SJCRH30 (cell line): ENCODE results near the gene BLNK. TPM values are rescaled to one million over a fixed set of nuclear protein-coding genes. Genes with fewer than 3 reads are reported as not detected.

Source experiments
- DNase-seq, 2 experiments: peaks; one replicate each; pipeline ENCODE4 v3.0.0-alpha.2; 2015 to 2020
- H3K27ac ChIP-seq: fragments of 250-450 bp; sonication (Bioruptor Pico); 2 replicates; pipeline ENCODE4 v1.5.1; 2020; ENCODE audit warnings: mild to moderate bottlenecking, moderate library complexity
- H3K27me3 ChIP-seq: fragments of 250-450 bp; sonication (Bioruptor Pico); 2 replicates; pipeline ENCODE4 v1.5.1; 2020; ENCODE audit warnings: mild to moderate bottlenecking, moderate library complexity
- H3K36me3 ChIP-seq: fragments of 250-450 bp; sonication (Bioruptor Pico); 2 replicates; pipeline ENCODE4 v1.5.1; 2020; ENCODE audit warnings: mild to moderate bottlenecking, moderate library complexity
- H3K4me1 ChIP-seq: fragments of 250-450 bp; sonication (Bioruptor Pico); 2 replicates; pipeline ENCODE4 v1.5.1; 2020; ENCODE audit warnings: mild to moderate bottlenecking, moderate library complexity
- H3K4me3 ChIP-seq: fragments of 250-450 bp; sonication (Bioruptor Pico); 2 replicates; pipeline ENCODE4 v1.5.1; 2020; ENCODE audit warnings: mild to moderate bottlenecking, moderate library complexity
- H3K9me3 ChIP-seq: fragments of 250-450 bp; sonication (Bioruptor Pico); replicated peaks from 2 replicates; pipeline ENCODE4 v1.5.1; 2020; ENCODE audit warnings: mild to moderate bottlenecking, moderate library complexity
- total RNA-seq: library from RNA; depleted of rRNA; stranded (reverse); fragments of >200 nt; shearing (Covaris generic); gene quantifications from 2 replicates; pipeline ENCODE4 v1.2.3, GENCODE V29; 2014

Gene BLNK
- total RNA-seq, 1 experiment from 2014 or later = not detected

- no peak for DNase-seq
- Histone ChIP-seq H3K36me3 (no peaks in the 10 kb centered on the region), H3K4me3 (no peak overlapping the region), H3K4me1 (no peaks in the 10 kb centered on the region), H3K27ac (no peak overlapping the region), H3K27me3 (no peaks in the 10 kb centered on the region; the same call in 1 of the 2 replicates), H3K9me3 (no peaks in the 10 kb centered on the region)
Observed at GRCh38 chr10:96297486-96297885, 26.1 kb upstream of the BLNK start.

- no peaks in the 10 kb centered on the region for H3K36me3 ChIP-seq
- no peaks in the 10 kb centered on the region; the same call in 1 of the 2 replicates for H3K27me3 ChIP-seq
- H3K9me3 ChIP-seq = no peaks in the 10 kb centered on the region
Observed at GRCh38 chr10:96295475-96295874, 24.1 kb upstream of the BLNK start.

DNA sequence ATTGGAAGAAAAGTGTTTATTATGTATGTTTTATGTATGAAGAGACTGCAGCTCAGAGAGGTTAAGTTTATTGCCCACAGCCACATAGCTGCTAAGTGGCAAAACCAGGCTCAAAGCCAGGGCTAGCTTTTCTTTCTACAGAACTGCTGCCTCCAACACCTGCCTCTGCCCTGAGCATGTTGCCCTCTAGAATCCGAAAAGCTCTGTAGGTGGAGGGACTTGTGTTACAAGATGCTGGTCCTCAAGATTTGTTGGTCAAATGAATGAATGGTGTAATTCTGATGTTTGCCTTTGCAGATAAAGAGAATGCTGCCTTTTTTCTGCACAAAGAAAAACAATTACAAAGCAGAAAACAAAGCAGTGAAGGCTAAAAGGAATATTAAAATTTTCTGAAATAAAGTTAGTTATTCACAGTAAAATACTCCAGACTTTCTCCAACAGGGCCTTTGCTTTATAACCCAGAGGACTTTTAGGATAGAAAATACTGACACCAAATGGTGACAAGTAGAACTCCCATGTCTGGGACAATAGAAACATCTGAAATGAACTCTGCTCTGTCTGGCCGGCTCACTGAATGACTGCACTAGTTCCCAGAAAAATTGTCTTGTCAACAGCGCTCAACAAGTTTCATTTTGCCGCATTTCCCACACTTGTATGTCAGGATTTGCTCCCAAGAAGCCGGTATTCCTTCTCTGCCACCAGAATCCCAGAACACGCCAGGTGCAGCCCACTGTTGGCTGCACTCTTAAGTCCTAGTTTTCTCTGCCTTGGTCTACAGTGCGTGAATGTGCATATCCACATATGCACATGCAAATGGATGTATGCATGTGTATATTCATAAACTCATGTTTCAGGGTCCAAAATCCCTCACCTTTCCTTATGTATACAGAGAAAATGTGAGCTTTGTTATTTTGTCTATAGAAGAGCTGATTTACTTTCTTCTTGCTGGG is 21.9 kb upstream of the BLNK start:
- H3K9me3 ChIP-seq = no peaks in the 10 kb centered on the region
- H3K27ac ChIP-seq = no peak overlapping the region
- H3K4me1 ChIP-seq = no peaks in the 10 kb centered on the region
- peak in 1 of 2 experiments; percentile 38 for DNase-seq
- H3K27me3 ChIP-seq = no peaks in the 10 kb centered on the region
- H3K4me3 ChIP-seq = no peak overlapping the region
- H3K36me3 ChIP-seq = no peaks in the 10 kb centered on the region

More at GRCh38 chr10:96295475-96295874, 24.1 kb upstream of the BLNK start:
- Histone ChIP-seq H3K4me1 (no peaks in the 10 kb centered on the region), H3K27ac (no peak overlapping the region), H3K4me3 (no peak overlapping the region)
- DNase-seq = no peak

DNA sequence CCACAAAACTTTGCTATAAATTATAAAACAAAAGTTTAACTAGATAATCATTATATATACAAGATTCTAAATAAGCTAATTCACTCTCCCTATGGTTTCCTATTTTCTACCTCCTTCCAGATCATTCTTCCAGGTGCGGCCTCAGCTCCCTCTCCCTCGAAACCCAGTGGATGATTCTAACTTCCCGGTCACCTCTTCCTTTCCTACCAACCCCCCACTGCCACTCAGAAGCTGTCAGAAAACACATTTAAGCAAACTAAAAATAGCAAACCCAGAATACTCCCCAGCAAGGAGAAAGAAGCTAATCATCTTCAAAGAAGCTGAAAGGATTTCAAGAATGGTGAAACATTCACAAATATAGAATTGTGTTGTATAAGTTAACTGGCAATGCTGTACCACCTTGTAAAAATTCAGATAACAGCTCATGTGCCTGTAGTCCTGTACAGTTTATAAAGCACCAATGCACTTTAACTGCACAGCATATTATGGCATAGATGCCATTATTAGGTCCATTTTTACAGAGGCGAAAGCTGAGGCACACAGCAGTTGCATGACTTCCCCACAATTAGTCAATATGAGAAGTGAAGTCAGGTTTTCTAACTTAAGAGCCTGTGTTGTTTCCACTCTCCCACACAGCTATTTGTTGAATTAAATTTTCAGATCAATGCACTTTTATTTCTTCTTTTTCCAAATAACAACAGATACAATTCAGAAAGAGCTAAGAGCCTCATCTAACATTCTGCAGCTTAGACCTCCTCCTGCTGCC is 19.2 kb upstream of the BLNK start:
- DNase-seq = no peak

GRCh38 chr10:96289218-96289910 is 18.0 kb upstream of the BLNK start:
- Histone ChIP-seq H3K4me3 (no peak overlapping the region), H3K27ac (no peak overlapping the region), H3K4me1 (no peaks in the 10 kb centered on the region), H3K36me3 (no peaks in the 10 kb centered on the region), H3K9me3 (no peaks in the 10 kb centered on the region), H3K27me3 (no peaks in the 10 kb centered on the region)
- DNase-seq = no peak

More for the DNA sequence above, 19.2 kb upstream of the BLNK start:
- no peak overlapping the region for H3K4me3 ChIP-seq
- no peaks in the 10 kb centered on the region for H3K4me1 ChIP-seq
- H3K27ac ChIP-seq = no peak overlapping the region
- no peaks in the 10 kb centered on the region for H3K36me3 ChIP-seq
- H3K9me3 ChIP-seq = no peaks in the 10 kb centered on the region
- no peaks in the 10 kb centered on the region for H3K27me3 ChIP-seq

DNA sequence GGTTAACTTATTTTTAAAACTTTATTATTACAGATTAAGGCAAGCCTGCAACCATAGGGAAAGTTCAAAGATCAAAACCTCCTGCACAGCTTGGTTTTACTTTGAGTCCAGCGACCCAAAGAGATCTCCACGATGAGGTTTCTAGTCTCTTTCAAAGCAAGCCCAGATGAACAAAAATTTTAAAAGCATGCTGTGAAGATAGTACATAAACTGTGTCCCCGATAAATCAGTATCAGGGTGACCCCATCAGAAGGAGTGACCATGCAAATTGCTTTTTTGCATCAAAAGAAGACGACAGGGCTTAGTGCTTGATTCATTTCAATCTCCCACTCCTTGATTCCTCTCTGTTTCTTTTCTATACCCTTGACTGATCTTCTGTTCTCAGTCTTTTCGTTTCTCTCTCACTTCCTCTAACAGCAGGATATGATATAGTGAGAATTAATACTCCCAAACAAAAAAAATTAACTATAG is 16.8 kb upstream of the BLNK start:
- H3K27ac ChIP-seq = no peak overlapping the region
- DNase-seq = no peak
- no peaks in the 10 kb centered on the region for H3K27me3 ChIP-seq
- no peaks in the 10 kb centered on the region for H3K9me3 ChIP-seq
- no peaks in the 10 kb centered on the region for H3K36me3 ChIP-seq
- no peaks in the 10 kb centered on the region for H3K4me1 ChIP-seq
- no peak overlapping the region for H3K4me3 ChIP-seq

DNA sequence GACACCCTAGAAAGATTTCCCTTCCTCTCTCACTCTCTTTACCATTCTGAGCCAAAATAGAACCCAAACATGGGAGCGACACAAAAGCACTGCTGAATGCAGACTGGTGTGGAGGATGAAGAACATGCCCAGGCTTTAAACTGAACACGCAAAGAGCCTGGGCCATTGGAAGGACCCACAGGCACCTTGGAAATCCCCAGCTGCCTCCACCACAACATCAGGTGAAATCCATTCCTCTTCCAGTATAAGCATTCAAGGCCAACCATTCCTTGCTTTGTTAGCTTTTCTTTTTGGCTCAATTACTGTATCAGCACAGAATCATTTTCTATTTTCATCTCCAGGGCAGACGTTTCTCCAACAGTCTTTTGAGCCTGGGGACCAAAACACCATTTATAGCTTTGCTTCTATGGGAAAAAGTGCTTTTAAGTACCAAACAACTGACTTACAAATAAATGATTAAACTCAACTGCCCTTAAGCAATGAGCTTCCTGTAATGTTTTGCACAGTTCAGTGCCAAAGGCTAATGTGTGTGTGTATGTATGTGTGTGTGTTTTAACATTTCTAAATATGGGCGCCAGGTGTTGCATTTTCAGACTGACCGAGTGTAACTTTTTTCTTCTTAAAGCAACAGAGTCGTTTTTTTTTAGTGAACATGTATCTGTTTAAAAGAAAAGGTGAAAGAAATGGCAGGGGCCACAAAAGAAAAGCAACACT is 16.2 kb upstream of the BLNK start:
- Histone ChIP-seq H3K9me3 (no peaks in the 10 kb centered on the region), H3K36me3 (no peaks in the 10 kb centered on the region), H3K27ac (no peak overlapping the region), H3K4me1 (no peaks in the 10 kb centered on the region), H3K4me3 (no peak overlapping the region), H3K27me3 (no peaks in the 10 kb centered on the region)
- DNase-seq = no peak

DNA sequence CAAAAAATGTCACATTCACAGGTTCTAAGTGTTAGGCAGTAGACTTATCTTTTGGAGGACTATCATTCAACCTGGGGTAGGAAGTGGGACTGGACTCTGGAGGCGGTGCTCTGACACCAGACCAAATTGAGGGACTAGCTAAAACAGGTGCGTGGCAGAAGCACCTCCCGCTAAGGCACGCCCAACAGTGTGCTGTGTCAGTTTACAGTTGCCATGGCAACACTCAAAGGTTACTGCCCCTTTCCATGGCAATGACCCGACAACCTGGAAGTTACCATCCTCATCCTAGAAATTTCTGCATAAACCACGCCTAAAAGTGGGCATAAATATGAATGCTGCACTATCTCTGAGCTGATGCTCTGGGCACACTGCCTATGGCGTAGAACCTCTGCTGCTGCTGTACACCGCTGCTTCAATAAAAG is 14.0 kb upstream of the BLNK start:
- no peak overlapping the region for H3K27ac ChIP-seq
- no peak overlapping the region for H3K4me3 ChIP-seq
- peak in 1 of 2 experiments; percentile 3 for DNase-seq
- H3K4me1 ChIP-seq = no peaks in the 10 kb centered on the region
- no peaks in the 10 kb centered on the region for H3K27me3 ChIP-seq
- no peaks in the 10 kb centered on the region for H3K36me3 ChIP-seq
- H3K9me3 ChIP-seq = no peaks in the 10 kb centered on the region

GRCh38 chr10:96283756-96284155 is 12.4 kb upstream of the BLNK start:
- Histone ChIP-seq H3K4me3 (no peak overlapping the region), H3K9me3 (no peaks in the 10 kb centered on the region), H3K27me3 (no peaks in the 10 kb centered on the region), H3K36me3 (no peaks in the 10 kb centered on the region), H3K4me1 (no peaks in the 10 kb centered on the region), H3K27ac (no peak overlapping the region)
- DNase-seq = no peak

- Histone ChIP-seq H3K4me1 (no peaks in the 10 kb centered on the region), H3K27ac (no peak overlapping the region), H3K36me3 (no peaks in the 10 kb centered on the region), H3K4me3 (no peak overlapping the region), H3K9me3 (no peaks in the 10 kb centered on the region), H3K27me3 (no peaks in the 10 kb centered on the region)
- DNase-seq = no peak
Observed at GRCh38 chr10:96283351-96283750, 12.0 kb upstream of the BLNK start.

DNA sequence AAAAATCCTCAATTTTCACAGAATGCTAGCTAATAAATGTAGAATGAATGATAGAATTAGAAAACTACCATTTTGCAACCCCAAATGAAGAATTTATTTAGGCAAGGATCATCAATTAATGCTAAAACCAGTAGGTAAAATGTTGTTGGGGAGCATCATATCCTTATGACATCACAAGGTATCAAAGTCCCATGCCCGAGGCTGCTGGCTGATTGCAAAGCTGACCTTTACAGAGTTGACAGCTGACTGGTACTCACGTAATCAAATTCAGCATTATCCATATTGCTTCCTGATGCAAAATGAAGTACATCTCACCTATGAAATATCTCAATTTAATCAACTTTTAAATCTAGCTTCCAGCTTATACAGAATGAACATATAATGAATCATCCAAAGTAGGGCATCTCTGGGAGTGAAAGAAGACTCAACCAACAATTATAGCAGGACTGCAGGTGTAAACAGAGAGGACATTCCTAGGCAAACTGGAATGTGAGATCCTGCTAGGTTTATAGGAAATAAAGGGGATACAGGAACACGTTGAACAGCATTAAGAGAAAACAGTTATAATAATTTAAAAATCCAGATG is 10.2 kb upstream of the BLNK start:
- no peaks in the 10 kb centered on the region for H3K9me3 ChIP-seq
- DNase-seq = no peak
- no peaks in the 10 kb centered on the region for H3K4me1 ChIP-seq
- no peak overlapping the region for H3K27ac ChIP-seq
- no peaks in the 10 kb centered on the region for H3K27me3 ChIP-seq
- H3K4me3 ChIP-seq = no peak overlapping the region
- no peaks in the 10 kb centered on the region for H3K36me3 ChIP-seq

GRCh38 chr10:96280859-96281258 is 9.5 kb upstream of the BLNK start:
- Histone ChIP-seq H3K36me3 (no peaks in the 10 kb centered on the region), H3K9me3 (no peaks in the 10 kb centered on the region), H3K27me3 (no peaks in the 10 kb centered on the region), H3K4me3 (no peak overlapping the region), H3K4me1 (no peaks in the 10 kb centered on the region), H3K27ac (no peak overlapping the region)
- DNase-seq = no peak

DNA sequence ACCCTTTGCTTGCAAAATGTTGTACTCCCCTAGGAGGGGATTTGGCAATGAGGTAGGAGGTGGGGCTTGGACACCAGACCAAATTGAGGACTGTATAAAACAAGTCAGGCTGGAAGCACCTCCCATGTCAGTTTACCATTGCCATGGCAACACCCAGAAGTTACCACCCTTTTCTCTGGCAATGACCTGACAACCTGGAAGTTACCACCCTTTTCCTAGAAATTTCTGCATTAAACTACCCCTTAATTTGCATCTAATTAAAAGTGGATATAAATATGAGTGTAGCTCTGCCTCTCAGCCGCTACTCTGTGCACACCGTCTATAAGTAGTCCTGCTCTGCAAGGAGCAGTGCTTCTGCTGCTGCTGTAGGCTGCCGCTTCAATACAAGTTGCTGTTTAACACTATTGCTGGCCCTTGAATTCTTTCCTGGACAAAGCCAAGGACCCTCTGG is 7.8 kb upstream of the BLNK start:
- Histone ChIP-seq H3K4me1 (no peaks in the 10 kb centered on the region), H3K4me3 (no peak overlapping the region), H3K9me3 (no peaks in the 10 kb centered on the region), H3K27me3 (no peaks in the 10 kb centered on the region), H3K36me3 (no peaks in the 10 kb centered on the region), H3K27ac (no peak overlapping the region)
- DNase-seq = no peak

GRCh38 chr10:96276831-96277230 is 5.5 kb upstream of the BLNK start:
- H3K36me3 ChIP-seq = no peaks in the 10 kb centered on the region
- DNase-seq = no peak
- no peaks in the 10 kb centered on the region for H3K4me1 ChIP-seq
- no peaks in the 10 kb centered on the region for H3K27me3 ChIP-seq
- no peak overlapping the region for H3K4me3 ChIP-seq
- H3K27ac ChIP-seq = no peak overlapping the region
- no peaks in the 10 kb centered on the region for H3K9me3 ChIP-seq
